ENCODE measurements around the gene CFAP299.

The CFAP299 gene

GRCh38 chr4:80532674-80533333 is 197.3 kb downstream of the CFAP299 start:
- no peak for DNase-seq

DNA sequence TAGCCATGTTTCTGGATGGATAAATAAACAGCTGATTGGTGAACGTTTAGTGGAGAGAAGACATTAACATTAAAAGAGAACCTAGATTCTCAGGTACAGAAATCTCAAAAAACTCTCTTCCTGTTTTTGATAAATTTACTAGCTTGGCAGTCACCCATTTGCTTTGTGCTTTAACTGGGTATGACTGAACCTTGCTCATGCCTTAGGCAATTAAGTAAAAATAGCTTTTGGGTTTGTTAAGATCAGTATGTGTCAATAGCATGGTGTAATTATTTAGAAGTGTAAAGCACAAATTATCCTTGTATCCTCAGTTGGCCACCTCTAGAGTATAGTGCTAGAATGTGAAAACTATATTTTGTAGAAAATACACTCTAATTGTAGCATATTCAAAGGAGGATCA is 200.0 kb downstream of the CFAP299 start:
- no peak for DNase-seq

GRCh38 chr4:80538276-80538926 is 202.9 kb downstream of the CFAP299 start:
- no peak for DNase-seq

DNA sequence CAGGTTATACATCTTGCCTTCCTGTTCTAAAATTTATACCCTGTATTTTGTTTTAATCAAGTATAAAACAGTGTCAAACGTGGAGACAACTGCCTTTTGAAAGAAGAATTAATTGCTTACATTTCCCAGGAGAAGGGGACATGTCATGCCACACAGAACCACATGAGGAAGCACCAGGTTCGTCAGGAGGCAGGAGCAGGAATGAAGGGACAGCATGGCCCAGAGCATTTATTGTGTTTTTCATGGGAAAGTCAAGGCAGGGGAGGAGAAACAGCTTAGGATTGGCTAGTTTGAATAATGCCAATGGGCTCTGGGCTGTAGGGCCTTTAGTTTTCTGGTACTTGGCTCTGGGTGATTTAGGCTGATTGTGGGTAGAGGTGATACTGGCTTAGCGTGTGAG is 203.7 kb downstream of the CFAP299 start:
- DNase-seq = no peak

DNA sequence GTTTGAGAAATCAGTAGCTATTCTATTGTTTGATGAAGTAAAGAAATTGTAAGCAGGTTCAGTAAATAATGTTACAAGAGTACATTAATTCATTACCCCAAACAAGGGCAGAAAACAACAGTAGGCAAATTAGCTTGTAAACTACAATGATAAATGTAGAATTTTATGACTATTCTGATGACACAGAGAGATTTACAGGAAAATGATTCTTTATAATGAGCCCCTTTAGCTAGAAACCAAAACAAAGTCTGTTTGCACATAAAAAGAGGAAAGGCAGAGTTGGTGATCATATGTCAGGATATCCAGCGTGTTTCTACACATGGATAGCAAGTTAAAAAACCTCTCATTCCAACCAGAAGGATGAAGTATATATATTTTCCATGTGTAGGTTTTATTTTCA is 204.8 kb downstream of the CFAP299 start:
- DNase-seq = no peak

GRCh38 chr4:80540785-80541469 is 205.4 kb downstream of the CFAP299 start:
- DNase-seq = no peak

DNA sequence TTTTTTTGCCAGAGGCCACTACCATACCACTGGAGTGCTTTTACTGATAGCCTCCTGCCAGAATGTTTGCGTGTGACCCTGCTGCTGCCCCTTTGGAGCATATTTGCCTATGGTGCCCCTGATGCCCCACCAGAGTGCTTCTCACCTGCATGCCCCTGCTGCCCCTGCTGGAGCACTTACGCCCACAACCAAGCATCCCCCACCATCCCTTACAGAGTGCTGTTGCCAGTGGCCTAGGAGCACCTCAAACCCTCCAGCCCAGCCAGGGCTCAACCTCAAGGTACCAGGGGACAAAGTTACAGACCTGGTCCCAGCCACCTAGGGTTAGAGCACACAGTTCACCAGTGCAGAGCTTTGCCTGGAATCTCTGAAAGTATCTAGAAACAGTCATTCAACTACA is 207.2 kb downstream of the CFAP299 start:
- no peak for DNase-seq

DNA sequence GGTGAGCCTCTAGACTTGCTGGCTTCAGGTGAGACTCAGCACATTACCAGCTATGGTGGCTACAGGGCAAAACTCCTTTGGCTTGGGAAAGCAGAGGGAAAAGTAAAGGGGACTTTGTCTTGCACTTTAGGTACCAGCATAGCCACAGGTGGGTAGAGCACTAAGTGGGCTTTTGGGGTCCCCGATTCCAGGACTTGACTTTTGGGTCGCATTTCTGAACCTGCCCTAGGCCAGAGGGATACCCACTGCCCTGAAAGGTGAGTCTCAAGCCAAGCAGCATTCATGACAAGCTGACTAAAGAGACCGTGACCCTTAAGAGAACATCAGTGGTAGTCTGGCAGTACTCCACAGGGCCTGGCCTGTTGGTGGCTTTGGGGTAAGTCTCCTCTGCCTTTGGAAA is 224.8 kb downstream of the CFAP299 start:
- no peak for DNase-seq

DNA sequence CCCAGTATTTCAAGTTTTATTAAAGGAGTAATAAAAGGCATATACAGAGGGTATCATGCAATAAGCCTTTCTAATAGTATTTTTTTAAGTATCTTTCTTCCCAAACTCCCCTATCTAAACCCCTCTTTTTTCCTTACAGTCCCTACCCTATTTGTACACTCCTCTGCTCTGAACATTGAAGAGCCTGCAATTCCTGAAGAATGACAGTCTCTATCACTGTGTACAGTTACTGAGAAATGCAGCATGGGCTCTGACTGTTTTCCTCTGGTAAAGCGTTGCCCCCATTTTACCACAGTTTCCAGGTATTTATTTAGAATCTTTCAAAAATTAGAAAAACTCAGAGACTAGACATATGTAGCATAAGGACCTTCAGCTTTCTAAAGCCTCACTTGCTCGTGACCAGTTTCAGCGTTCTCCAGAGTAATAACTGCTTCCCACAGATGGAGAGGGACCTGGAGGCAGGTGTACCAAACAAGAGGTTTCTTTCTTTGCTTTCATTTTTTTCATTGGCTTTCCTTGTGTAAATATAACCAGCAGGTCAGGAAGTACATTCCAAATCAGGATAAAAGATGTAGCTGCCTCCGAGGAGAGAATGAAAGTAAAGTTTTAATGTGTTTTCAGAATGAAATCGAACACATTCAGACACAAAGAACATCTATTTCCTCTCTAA is 230.8 kb downstream of the CFAP299 start:
- no peak for DNase-seq

GRCh38 chr4:80568891-80569290 is 233.4 kb downstream of the CFAP299 start:
- no peak for DNase-seq

DNA sequence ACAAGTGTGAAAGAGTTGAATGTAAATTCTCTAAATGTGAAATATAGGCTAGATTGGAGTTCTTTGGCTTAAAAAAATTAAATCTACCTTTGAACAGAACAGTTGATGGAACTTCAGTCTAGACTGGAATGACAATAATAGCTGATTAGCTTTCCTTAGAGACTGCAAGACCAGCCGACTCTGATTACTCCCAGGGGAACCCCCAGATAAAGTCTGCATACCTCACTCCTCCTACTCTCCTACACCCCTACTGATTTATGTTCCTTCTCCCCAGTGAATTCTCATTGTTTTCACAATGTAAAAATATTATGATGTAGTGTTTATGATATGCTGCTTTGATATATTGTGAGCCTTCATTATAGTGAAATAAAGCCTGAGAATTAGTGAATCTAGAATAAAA is 241.3 kb downstream of the CFAP299 start:
- DNase-seq = no peak

DNA sequence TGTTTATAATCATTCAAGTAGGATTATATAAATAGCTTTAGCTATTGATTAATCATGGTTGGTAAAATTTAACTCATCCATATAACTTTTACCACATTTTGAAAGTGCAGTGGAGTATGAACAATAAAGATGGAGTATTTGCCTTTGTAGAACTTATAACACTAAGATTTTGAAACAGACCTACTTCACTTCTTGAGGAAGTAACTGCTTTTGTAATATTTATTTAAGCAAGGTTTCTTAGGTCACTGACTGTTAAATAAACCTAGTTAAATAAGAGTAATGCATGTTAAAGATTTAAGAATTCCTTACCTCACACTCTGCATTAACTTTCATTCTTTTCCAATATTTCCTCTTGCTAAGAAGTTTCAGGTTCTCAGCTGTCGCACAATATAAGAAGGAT is 242.5 kb downstream of the CFAP299 start:
- DNase-seq = no peak

DNA sequence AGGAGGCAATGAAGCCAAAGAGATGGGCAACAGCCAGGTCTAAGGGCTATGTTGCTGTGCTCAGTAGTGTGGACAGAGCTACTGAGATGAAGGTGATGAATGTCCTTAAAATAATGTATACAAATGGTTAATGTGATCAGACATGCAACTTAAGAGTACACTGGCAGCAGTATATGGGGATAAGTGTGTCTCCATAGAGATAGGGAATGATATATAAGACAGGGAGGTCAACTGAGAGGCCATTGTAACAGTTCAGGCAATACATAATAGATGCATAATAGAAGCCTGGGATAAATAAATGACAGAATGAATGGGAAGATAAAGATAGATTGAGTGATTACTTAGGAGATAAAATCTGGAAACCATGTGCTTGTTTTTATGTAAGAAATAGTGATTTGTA is 250.0 kb downstream of the CFAP299 start:
- no peak for DNase-seq

DNA sequence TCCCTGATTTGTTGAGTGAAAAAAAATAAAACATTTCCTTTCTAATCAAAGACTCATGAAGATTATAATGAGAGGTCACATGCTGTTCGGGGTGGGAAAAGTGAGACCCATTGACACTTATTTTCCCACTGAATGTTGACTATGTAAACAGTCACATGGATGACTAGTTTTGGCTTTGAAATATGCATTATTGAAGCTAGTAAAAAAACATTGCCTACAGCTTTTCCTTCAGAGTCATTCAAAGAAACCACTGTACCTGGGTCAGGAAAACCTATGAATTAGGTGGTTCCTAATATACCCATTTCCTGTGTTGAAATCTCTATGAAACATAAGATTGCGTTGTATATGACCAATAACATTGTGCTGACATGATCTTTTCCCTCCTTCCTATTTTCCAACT is 251.2 kb downstream of the CFAP299 start:
- DNase-seq = no peak

DNA sequence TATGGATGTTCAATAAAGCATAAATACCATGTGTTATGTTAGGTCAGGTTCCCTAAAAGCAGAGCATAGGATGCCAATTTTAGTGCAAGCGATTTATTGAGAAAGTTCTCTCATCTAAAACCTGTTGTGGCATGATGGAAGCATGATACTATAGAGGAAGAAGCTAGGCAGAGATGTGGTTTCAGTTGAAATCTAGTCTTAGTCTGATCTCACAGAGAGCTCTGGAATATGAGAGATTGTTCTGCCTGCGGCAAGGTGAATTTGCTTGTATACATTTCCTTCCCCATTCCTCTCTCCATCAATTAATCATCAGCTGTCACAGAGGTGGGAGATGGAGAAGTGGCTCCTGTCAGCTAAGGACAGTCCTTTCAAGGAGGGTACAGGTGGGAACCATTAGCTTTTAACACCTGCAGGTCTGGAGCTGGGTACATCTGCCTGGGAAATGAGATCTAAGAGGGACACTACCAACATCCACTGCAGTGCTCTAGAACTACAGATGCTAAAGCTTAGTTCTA is 252.4 kb downstream of the CFAP299 start:
- no peak for DNase-seq

GRCh38 chr4:80592950-80593349 is 257.4 kb downstream of the CFAP299 start:
- DNase-seq = no peak

DNA sequence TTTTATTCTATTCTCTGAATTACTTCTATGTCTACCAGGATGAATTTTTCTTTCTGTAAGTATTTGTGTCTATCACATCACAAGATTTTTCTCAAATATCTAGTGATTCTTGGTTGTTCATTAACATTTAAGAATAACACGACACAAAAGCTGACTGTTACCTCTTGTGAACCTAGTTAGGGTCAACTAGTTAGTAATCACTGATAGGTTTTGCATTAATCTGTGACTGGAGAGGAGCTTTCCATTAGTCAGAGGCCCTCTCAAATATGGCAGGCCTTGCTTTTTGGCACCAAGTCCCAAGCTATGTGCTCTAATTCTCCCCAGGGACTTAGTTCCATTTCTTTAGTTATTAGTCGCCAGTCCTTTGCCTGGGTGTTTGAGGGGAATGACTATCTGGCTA is 259.2 kb downstream of the CFAP299 start:
- no peak for DNase-seq

- no peak for DNase-seq
Measured at GRCh38 chr4:80608281-80608980, 272.9 kb downstream of the CFAP299 start.

DNA sequence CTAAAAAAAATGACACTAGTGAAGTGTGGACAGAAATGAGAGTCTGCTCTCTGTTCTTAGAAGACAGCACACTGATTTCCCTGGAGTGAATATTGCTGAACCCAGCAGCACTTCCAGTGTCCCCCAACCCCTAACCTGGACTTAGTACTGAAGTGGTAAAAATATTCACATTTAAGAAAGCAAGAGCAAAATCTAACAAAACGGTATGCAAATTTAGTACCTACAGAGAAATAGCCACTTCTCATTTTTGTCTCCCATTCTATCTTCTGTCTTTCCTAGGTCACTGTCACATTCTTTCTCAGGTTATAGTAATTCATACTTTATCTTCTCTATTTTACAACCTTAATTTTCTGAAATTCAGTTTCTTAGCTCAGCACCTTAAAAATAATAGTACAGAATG is 274.7 kb downstream of the CFAP299 start:
- DNase-seq = no peak

GRCh38 chr4:80610845-80611677 is 275.5 kb downstream of the CFAP299 start:
- no peak for DNase-seq

- no peak for DNase-seq
Measured at GRCh38 chr4:80611678-80611979, 276.1 kb downstream of the CFAP299 start.

DNA sequence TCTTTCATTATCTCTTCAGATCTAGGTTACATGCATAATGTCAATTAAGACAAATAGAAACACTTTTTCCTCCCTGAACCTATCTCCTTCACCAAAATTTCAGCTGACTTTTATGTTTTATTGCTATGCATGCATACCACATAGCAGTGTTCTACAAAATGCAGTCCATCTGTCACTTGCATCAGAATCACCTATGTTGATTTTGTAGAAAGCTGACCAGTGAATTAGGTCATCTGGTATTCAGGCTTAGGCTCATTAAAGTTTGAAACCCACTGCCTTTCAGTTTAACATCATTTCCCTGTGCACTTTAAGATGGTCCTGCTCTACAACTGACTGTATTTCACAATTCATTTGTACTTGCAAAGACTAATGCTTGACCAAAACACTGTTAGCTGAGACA is 277.9 kb downstream of the CFAP299 start:
- DNase-seq = no peak
